PC-3 (cell line): Measurements from ENCODE around the gene PARP6.

Source experiments
- CTCF ChIP-seq: fragments of 300-600 bp; sonication (generic); conservative IDR thresholded peaks from 2 replicates; pipeline ENCODE4 v1.5.1; 2017; ENCODE audit warnings: antibody characterized with exemption, low read depth, mild to moderate bottlenecking, low read length
- EZH2phosphoT487 ChIP-seq: fragments of 300-600 bp; sonication (generic); IDR thresholded peaks from 2 replicates; pipeline ENCODE4 v1.6.1; 2018; ENCODE audit warnings: mild to moderate bottlenecking, antibody characterized with exemption, low read length, borderline replicate concordance

GRCh38 chr15:72227192-72227586 is 45.2 kb downstream of the PARP6 start:
- TF ChIP-seq EZH2phosphoT487 (no peak), CTCF (no peak)
